Hematopoietic multipotent progenitor cell treated with erythropoietin and hydrocortisone succinate and interleukin-3 and kit ligand, for 6 days (in vitro differentiated cells): ENCODE measurements around the gene FMNL1.

Experiments used
- DNase-seq: peaks from one replicate; pipeline ENCODE4 v3.0.0-alpha.2; 2015

FMNL1 gene

DNA sequence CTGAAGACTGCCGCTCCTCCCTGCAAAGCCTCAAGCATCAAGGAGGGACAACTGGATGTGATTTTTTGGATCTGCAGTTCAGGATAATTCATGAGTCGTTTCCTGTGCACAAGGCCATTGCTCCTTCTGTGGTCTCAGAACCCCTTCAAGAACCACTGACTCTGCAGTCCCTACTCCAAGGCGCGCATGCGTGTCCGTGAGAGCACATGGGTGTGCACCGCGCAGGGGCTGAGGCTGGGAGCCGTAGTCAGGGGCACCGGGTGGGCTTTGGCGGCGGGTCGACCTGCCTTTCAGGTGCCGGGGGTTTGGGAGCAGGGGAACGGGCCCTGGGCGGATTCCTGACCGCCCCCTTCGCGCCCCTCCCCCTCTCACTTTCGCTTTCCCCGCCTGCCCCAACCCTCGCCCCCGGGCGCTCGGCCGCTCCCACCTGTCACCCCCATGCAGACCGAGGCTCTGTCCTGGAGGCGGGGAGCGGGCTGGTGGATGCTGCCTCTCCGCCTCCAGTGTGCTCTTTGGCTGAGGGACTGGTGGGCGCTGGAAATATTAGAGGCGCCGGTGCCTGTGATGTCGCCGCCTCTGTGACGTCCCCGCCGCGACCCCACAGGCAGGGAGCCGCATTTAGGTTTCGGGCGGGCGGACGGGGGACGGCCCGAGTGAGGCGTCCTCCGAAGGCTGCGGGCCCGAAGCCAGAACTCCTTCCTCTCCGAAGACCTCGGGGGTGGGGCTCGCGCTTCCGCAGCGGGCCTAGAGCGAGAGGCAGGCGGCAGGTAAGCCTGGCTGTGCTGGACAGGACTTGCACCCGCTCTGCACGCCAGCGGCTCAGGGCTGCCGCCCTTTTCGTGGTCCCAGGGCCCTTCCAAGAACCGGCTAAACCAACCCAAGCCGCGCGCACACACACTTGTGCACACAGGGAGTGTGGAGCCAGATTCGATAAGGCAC lies 40.2 kb downstream of the FMNL1 start, which contains the start of gene SPATA32:
TSS of gene SPATA32 (minus strand) at position 518 of the 939 bp plus-strand sequence. CDS start at position 440, 78 bp downstream.
- peak; percentile 75 for DNase-seq

DNA sequence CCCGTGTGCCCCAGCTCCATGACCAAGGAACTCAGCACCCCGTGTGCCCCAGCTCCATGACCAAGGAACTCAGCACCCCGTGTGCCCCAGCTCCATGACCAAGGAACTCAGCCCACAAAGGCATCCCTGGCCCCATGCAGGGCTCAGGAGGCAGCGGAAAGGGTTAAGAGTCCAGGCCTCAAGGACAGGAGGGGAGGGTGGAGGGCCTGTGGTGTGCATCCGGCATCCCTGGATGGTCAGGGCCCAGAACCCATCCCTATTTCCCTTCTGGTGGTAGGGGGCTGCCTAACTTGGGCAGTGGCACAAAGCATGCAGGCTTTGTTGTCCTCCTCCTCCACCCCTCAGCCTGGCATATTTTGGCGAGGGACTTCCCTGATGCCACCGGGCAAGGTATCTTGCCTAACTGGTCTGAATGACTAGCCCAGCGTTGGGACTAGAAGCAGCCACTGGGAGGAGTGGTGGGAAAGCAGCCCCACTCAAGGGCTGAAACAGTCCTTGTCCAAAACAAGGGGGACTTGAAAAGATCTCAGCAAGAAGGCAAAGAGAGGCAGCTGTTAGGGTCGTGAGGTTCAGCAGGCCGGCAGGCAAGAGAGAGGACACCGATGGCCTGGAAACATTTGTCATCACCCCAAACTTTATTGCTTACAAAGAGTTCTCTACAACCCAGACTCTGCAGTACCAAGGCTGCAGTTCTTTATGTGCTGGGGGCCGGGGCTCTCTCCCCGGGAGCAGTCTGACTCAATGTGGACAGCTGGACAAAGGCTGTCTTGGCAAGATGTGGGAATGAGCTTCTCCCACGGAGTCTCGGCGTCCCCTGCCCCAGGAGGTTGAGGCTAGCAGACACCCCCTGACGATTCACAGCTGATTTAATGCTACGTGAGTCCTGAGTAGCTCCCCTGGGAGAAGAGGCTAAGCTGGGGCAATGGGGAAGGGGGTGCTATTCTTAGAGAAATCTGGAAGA lies 41.1 kb downstream of the FMNL1 start:
- no peak for DNase-seq

GRCh38 chr17:45263477-45263860 lies 41.8 kb downstream of the FMNL1 start:
- DNase-seq = no peak

GRCh38 chr17:45264430-45264829 lies 42.7 kb downstream of the FMNL1 start:
- no peak for DNase-seq

DNA sequence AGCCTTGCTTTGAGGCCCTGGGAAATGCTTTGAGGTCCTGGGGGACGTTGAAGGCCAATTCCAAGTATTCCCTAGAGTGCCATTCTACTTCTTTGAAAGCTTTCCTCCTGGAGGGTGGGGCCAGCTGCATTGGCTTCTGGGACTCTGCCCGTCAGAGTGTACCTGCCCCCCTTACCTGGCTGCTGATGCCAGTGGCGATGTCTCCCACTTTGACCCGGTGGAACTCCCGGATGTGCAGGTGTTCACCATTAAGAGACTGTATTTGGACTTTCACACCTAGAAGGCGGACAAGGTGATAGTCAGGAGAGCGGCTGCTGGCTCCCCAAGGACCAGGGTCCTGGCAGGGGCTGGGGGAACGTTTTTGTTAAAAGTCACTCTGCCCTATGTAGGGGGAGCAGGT lies 43.3 kb downstream of the FMNL1 start:
- DNase-seq = no peak

GRCh38 chr17:45265821-45266220 lies 44.1 kb downstream of the FMNL1 start:
- no peak for DNase-seq

- DNase-seq = no peak
Observed at GRCh38 chr17:45266372-45266926, 44.8 kb downstream of the FMNL1 start.

- DNase-seq = no peak
Observed at GRCh38 chr17:45267436-45268055, 45.9 kb downstream of the FMNL1 start.

GRCh38 chr17:45269912-45270311 lies 48.2 kb downstream of the FMNL1 start:
- DNase-seq = no peak

DNA sequence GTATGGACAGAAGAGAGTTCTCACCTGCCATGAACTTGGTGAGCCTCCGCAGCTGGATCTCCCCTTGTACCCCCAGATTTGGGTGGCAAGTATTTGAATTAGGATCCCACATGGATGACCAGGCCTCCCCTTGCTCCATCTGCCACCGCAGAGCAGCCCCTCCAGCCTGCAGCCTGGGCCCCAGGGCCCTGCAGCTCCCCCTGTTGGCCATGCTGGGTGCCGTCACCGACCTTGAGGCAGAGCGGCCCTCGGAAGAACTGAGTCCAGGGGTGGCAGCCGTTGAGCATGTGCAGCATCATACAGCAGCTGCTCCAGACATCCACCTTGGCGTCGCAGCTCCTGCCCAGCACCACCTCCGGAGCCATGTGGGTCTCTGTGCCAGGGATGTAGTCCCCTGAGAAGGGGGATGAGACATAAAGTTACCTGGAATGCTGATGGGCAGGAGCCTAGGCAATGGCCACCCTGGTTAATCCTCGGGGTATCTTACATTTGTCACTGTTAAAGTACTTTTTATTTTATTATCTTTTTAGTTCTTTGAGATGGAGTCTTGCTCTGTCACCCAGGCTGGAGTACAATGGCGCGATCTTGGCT lies 49.2 kb downstream of the FMNL1 start:
- DNase-seq = peak; percentile 62

- no peak for DNase-seq
Observed at GRCh38 chr17:45271603-45272002, 49.9 kb downstream of the FMNL1 start.

DNA sequence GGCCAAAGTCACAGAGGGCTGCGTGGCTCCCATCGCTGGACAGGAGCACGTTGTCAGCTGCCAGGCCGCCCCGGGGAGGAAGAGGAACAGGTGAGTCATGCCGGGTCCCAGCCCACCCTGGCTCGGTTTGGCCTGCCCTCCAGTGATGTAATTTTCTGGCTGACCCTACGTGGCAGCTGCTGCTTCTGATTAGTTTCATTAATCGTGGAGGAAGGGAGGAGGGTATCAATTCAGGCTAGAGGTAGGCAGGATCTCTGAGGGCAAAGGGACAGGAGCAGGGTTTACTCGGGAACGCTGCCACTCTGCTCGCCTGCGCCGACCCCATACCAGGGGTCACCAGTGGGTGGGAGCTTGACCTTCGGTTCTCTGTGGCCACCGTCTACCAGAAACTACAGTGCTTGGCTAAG lies 51.9 kb downstream of the FMNL1 start:
- no peak for DNase-seq

GRCh38 chr17:45274033-45274432 lies 52.3 kb downstream of the FMNL1 start:
- DNase-seq = no peak

- no peak for DNase-seq
Observed at GRCh38 chr17:45276031-45276430, 54.3 kb downstream of the FMNL1 start.

GRCh38 chr17:45277216-45277849 lies 55.6 kb downstream of the FMNL1 start:
- DNase-seq = peak; percentile 99

DNA sequence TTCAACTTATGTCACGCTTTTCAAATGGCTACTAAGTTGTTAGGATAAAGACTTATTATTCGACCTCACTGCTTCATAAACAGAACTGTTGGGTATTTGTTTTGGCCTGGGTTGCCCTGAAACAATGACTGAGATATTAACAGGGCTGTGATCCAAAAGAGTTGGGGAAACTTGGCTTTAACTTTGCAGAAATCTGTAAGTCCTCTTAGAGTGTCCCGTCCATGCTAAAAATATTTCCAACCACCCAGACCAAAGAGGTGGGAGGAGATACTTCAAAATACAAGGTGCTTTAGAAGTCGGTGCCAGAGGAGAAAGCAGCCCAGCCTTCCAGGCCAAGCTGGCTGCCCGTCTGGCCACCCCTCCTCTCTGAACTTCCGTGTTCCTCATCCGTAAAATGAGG lies 56.3 kb downstream of the FMNL1 start:
- DNase-seq = no peak

DNA sequence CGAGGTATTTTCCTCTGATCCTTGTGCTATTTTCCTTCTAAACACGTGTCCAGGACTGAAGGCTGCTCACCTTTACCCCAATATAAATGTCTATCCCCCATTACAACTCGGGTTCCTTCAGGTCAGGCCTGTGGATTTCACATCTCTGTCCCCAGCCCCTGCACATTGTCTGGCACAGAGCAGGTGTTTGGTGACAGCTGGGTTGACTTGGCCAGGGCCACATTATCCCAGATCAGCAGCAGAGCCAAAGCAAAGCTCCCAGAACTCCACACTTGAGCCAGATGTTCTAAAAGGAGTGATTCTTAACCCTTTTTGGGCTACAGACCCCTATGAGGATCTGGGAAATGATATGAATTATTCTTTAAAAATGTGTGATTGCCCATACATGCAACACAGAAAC lies 58.2 kb downstream of the FMNL1 start:
- no peak for DNase-seq

DNA sequence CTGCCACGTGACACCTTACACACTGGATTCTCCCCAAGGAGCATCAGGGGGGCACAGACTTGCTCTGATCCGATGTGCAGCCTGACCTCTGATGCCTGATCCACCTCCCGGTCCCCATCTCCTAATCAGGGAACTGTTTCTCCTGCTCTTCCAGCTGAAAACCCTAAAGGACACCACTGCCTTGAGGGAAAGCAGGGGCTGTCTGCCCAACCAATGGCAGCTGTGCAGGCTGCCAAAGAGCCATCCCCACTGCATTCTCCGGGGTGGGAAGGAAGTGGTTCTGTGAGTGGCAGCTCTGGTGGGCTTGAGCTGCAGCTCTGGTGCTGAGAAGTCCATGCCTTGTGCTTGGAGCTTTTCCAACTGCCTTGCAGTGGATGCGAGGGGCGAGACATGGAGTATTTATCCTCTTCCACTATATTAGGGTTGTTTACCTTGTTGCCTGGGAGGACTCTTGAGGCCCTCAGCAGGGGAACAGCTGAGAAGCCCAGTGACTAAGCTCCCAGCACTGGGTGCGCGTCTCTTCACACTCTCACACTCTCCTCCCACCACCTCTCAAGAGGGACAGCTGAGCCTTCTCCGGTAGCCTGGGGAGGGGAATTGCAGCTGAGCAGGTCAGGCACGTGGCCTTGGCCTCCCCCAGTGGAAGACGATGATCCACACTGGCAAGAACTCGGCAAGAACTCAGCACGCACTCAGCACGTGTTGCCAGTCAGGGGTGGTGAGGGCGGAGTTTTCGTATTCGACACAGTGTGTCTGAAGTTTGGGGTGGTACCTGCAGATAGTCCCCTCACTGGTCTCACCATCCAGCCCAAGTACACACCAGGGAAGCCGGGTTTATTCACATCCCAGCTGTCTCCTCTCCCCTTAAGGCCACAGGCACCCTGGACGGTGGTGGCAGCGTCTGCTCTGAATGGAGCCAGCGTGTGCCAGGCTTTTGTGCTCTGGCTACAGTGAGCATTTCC lies 61.3 kb downstream of the FMNL1 start:
- DNase-seq = no peak

DNA sequence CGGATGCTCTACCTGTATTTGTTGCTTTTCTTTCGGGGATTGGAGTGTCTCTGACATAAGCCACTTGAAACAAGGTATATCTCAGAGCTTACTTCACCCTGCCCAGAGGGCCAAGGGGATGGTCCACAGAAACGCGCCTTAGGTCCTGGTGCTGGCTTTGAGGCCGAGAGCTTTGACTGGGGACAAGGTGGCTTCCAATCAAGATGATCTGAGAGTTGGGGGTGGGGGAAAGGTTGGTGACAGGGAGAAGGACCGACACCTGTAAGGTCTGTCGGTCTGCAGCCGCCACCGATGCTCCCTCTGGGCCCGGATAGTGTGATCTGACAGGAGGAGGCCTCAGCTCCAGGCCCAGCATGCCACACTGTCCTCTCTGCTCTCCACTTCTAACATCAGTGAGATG lies 62.0 kb downstream of the FMNL1 start:
- DNase-seq = no peak
